GM18502 (cell line): ENCODE data around the gene FIS1.
"Not testable (repeated sequence)": the region's sequence is repeated elsewhere in the genome, so short reads cannot be mapped to it uniquely, and the experiment has no call there.

Experiments
- ATAC-seq: cut with Tn5 transposase; IDR thresholded peaks from one replicate; pipeline ENCODE4 v1.9.1; 2021; ENCODE audit warnings: mild to moderate bottlenecking; ENCODE audit not compliant: unreplicated experiment, poor library complexity

The FIS1 gene

DNA sequence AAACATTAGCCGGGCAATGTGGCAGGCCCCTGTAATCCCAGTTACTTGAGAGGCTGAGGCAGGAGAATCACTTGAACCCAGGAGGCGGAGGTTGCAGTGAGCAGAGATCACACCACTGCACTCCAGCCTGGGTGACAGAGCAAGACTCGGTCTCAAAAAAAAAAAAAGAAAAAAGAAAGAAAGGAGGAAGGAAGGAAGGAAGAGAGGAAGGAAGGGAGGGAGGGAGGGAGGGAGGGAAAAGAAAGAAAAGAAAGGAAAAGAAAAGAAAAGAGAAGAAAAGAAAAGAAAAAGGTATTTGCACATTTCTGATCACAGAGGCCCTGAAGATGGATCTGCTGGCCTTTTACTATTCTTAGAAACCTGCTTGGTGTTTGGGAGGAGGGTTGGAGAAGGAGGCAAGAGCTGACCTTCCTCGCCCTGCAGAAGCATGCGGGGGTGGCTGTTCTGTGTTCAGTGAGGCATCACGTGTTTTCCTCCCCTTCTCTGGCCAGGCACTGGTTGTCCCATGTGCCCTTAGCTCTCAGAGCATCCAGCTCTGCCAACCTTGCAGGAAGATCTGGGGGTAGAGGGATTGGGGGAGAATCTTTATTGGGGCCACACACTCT, 19.3 kb upstream of the FIS1 start:
- ATAC-seq: not testable (repeated sequence)

GRCh38 chr7:101258243-101258731, 13.4 kb upstream of the FIS1 start:
- ATAC-seq: no peak

GRCh38 chr7:101255796-101256195, 10.9 kb upstream of the FIS1 start:
- ATAC-seq: no peak

GRCh38 chr7:101253199-101253598, 8.3 kb upstream of the FIS1 start:
- ATAC-seq: not testable (repeated sequence)

GRCh38 chr7:101251871-101252659, 7.2 kb upstream of the FIS1 start:
- ATAC-seq: peak; percentile 97

- ATAC-seq: peak; percentile 31
Observed at GRCh38 chr7:101250324-101250723, 5.4 kb upstream of the FIS1 start.

DNA sequence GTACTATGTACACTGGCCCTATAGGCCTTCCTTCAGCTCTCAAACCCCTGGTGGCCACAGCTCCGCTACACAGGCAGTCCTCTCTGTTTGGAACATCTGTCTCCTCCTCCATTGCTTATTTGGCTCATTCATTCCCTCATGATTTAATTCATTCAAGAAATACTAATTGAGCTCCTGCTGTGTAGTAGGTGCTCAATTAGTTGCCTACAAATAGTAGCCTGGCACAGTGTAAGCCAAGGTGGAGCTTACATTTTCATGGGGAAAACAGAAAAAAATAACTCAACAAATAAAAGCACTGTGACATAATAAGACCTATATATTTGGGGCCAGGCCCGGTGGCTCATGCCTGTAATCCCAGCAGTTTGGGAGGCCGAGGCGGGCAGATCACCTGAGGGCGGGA, 3.4 kb upstream of the FIS1 start:
- ATAC-seq: no peak

DNA sequence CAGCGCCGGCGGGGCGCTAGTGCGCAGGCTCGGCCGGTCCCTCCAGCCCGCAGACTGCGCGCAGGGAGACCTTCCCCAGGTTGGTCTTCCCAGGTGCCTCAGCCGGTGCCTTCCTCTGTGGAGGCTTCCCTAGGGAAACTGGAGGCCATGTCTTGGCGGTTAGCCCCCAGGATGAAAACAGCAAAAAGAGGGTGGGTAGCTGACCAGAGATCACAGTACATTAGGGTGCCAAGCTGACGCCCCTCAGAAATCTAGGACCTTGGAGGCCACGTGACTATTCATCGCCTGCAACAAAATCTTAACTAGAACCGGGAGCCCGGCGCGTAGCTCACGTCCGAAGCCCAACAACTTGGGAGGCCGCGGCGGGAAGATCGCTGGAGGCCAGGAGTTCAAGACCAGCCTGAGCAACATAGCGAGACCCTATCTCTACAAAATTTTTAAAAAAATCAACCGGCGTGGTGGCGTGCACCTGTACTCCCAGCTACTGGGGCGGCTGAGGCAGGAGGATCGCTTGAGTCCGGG, 327 bp upstream of the FIS1 start:
- no peak for ATAC-seq

- ATAC-seq: no peak
Observed at GRCh38 chr7:101243646-101244374, 1.1 kb downstream of the FIS1 start.

GRCh38 chr7:101241443-101242349, 3.2 kb downstream of the FIS1 start:
- ATAC-seq: no peak

- ATAC-seq: no peak
Observed at GRCh38 chr7:101241015-101241363, 3.9 kb downstream of the FIS1 start.

DNA sequence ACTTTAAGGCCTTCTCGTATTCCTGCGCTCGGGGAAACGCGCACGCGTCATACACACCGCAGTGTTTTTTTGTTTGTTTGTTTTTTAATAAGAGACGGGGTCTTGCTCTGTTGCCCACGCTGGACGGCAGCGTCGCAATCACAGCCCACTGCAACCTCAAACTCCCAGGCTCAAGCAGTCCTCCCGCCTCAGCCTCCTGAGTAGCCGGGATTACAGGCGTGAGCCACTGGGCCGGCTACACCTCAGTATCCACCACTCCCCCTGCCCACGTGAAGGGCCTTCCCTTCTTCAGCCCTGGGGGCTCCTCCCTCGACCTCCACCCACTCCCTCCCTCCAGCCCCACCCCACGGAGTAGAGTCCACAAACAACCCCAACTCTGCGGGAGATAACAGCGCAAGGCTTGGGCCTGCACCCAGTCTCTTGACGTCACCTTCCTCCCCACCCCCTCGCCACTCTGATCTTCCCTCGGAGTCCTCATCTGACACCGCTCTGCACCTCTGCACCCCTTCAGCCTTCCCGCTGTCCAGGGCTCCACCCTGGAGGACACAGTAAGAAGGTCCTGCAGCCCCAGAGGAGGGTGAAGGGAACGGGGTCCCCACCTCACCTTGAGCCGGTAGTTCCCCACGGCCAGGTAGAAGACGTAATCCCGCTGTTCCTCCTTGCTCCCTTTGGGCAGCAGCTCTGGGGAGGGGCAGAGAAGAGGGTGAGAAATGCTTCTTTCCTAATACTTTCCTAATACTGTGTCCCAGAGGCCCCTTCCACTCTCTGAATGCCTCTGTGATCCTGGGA, 4.5 kb downstream of the FIS1 start:
- no peak for ATAC-seq

DNA sequence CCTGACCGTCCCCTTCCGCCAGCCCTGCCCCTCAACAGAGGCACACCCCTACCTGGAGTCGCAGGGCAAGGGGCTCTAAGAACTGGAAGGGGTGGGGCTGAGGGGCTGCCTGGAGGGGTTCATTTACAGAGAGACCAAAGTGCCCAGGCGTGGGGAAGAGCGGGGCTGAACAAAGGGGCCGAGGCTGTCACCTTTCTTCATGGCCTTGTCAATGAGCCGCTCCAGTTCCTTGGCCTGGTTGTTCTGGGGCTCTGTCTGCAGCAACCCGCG, 5.0 kb downstream of the FIS1 start:
- no peak for ATAC-seq

GRCh38 chr7:101239191-101239950, 5.5 kb downstream of the FIS1 start:
- ATAC-seq: no peak

GRCh38 chr7:101238226-101239182, 6.4 kb downstream of the FIS1 start:
- no peak for ATAC-seq

DNA sequence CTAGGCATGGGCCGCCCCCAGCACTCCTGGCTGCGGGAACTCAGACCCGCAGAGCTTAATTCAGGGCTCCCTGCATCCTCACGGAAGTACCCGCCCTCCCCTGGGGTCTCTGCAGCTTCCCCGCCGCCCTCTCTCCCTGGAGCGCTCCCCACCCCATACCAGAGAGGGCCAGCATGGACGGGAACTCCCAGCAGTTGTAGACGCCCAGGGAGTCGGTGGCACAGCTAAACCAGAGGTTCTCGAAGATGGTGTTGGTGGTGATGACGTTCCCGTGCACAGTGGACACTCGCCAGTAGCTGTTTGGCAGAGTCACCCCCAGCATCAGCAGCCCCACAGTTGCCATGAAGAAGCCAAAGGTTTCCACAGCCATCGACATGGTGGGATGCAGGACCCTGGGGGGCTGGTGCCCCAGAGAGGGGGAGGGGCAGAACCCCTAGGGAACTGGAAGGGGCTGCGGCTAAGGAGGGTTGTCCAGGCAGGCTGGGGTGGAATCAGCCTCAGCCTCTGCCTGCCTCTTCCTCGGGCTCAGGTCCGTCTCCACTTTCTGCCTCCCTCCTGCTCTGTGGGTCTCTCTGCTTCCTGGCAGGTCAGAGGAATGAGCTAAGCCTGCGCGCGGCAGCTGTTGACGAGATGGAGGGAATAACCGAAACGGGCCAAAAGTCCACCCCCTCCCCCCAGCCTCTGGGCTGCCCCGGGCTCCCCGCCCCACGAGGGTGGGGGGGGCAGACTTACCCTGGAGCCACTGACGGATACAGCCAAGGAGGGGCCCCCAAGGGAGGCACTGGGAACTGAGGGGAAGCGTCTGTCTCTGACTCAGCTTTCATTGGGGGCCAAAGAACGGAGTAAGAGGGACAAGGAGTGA, 7.4 kb downstream of the FIS1 start, which contains the start of gene CLDN15:
CLDN15 (minus strand) TSS at position 597 of the 862 bp plus-strand sequence; CDS start at position 376, 221 bp downstream.
- ATAC-seq: no peak
